Ovary (tissue), 3 donors: ENCODE data around the gene FMO2.
A peak's percentile ranks its signal among the peaks of the same experiment; 100 is the strongest.

Experiments
- CTCF ChIP-seq, 3 donors: fragments of 450-650 bp in 2 of 3; fragments of 200-600 bp in 1 of 3; IDR thresholded peaks; one replicate each; pipeline versions ENCODE4 v1.5.1 to v1.8.0; 2016 to 2022; ENCODE audit warnings: antibody characterized with exemption in 3 of 3, mild to moderate bottlenecking in 1 of 3
- EP300 ChIP-seq: sonication (generic); formaldehyde crosslinking; IDR thresholded peaks from one replicate; pipeline ENCODE4 v1.6.1; 2017; ENCODE audit warnings: antibody characterized with exemption
- POLR2A ChIP-seq: fragments of 450-650 bp; IDR thresholded peaks from one replicate; pipeline ENCODE4 v1.6.1; 2017; ENCODE audit warnings: antibody characterized with exemption, mild to moderate bottlenecking, moderate library complexity
- donor health status: DM: no; HTN: no; CAD: no.

GRCh38 chr1:171251952-171252300 lies 66.8 kb downstream of the FMO2 start:
- TF ChIP-seq CTCF (IDR thresholded peaks at IDR 0.05) (peak in 1 of 3 donors; percentile 2), EP300 (no peak), POLR2A (no peak)
